ENCODE measurements around the gene RAVER1. TPM values are rescaled to one million over a fixed set of nuclear protein-coding genes. Genes with fewer than 3 reads are reported as not detected.

RAVER1 gene
- total and polyA plus RNA-seq, 2 of the 13 experiments (the other 11 are each of a cell fraction or from before 2014, with no cell fraction given), result 3.6 to 7.9 TPM

DNA sequence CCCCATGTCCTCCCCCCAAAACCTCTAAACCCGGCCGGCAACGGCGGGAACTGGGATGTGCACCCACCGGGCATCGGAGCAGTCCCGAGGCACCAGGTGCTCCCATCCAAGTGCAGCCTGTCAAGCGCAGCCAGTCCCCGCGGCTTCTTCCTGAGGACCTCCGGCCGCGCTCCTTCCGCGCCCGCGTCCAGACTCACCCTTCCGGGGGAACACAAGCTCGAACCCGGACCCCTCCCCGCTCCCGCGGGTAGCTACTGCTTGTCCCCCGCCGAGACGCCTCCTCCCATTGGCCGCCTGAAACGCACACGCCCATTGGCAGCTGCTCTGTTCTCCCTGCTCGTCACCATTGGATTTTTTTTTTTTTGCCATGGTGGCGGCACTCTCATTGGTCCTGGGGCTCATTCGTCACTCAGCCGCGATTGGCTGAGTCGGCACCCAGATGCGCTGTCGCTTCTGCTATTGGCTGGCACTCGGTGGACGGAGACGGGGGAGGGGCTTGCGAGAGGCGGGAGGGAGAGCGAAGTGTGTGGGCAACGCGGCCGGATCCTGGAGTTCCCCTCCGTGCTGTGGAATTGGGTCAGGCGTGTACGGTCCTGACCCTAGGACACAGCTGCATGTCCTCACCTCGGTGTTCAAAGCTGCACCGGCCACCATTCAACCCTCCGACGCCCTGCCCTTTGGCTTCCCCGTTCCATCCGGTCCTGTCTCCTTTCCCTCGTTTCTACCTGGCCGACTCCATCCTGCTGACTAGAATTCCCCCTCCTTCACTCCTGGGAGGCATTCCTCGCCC, 47.2 kb upstream of the RAVER1 start, which contains the start of gene TYK2 (continued):
- no peak for TF ChIP-seq KDM1A (CRISPR knock-in tag; IDR thresholded peaks at IDR 0.05)
- TF ChIP-seq KLF16 (CRISPR knock-in tag; IDR thresholded peaks at IDR 0.05), result peak in 1 of 2 experiments; percentile 48; a peak in 1 of 4 replicates
- TF ChIP-seq POLR2G (IDR thresholded peaks at IDR 0.05; ENCODE audit: low read depth, low read length), result peak; percentile 93
- no peak for TF ChIP-seq NR3C1 (CRISPR knock-in tag; IDR thresholded peaks at IDR 0.05)
- no peak for TF ChIP-seq ZNF101 (CRISPR knock-in tag; IDR thresholded peaks at IDR 0.05; ENCODE audit: borderline replicate concordance, low read depth)
- TF ChIP-seq EEA1 (CRISPR knock-in tag; IDR thresholded peaks at IDR 0.05; ENCODE audit: borderline replicate concordance), result no peak
- TF ChIP-seq HOXA3 (CRISPR knock-in tag; IDR thresholded peaks at IDR 0.05), result peak; percentile 46; the same call in 1 of the 2 replicates
- TF ChIP-seq ESRRA (CRISPR knock-in tag; IDR thresholded peaks at IDR 0.05; ENCODE audit: low read depth), result no peak
- TF ChIP-seq EZH2 (conservative IDR thresholded peaks at IDR 0.05; ENCODE audit: low read depth, low read length), result no peak
- TF ChIP-seq IKZF1 (IDR thresholded peaks at IDR 0.05), result no peak
- 0 out of 2 replicates have a peak, but pooled peaks have one; percentile 83 for TF ChIP-seq ZNF264 (CRISPR knock-in tag; IDR thresholded peaks at IDR 0.05)
- peak; percentile 69; the same call in 1 of the 2 replicates for TF ChIP-seq DMAP1 (CRISPR knock-in tag; IDR thresholded peaks at IDR 0.05)
- TF ChIP-seq ZNF543 (CRISPR knock-in tag; IDR thresholded peaks at IDR 0.05), result no peak
- no peak for TF ChIP-seq BHLHE40 (IDR thresholded peaks at IDR 0.05; ENCODE audit: low read length)
- TF ChIP-seq USF2 (IDR thresholded peaks at IDR 0.05; ENCODE audit: low read depth, low read length), result no peak
- TF ChIP-seq USF2 (CRISPR knock-in tag; IDR thresholded peaks at IDR 0.05; ENCODE audit: borderline replicate concordance), result peak; percentile 37; the same call in 1 of the 2 replicates
- no peak for TF ChIP-seq FLYWCH1 (CRISPR knock-in tag; IDR thresholded peaks at IDR 0.05)
- TF ChIP-seq ZNF777 (CRISPR knock-in tag; IDR thresholded peaks at IDR 0.05), result peak; percentile 36; the same call in 1 of the 2 replicates
- TF ChIP-seq, protein P1, sequence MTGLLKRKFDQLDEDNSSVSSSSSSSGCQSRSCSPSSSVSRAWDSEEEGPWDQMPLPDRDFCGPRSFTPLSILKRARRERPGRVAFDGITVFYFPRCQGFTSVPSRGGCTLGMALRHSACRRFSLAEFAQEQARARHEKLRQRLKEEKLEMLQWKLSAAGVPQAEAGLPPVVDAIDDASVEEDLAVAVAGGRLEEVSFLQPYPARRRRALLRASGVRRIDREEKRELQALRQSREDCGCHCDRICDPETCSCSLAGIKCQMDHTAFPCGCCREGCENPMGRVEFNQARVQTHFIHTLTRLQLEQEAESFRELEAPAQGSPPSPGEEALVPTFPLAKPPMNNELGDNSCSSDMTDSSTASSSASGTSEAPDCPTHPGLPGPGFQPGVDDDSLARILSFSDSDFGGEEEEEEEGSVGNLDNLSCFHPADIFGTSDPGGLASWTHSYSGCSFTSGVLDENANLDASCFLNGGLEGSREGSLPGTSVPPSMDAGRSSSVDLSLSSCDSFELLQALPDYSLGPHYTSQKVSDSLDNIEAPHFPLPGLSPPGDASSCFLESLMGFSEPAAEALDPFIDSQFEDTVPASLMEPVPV (CRISPR knock-in tag; IDR thresholded peaks at IDR 0.05), result 0 out of 2 replicates have a peak, but pooled peaks have one; percentile 19
- TF ChIP-seq WIZ (CRISPR knock-in tag; IDR thresholded peaks at IDR 0.05), result no peak; the same call in 1 of the 2 replicates
- no peak for TF ChIP-seq KLF13 (CRISPR knock-in tag; IDR thresholded peaks at IDR 0.05)
- no peak for TF ChIP-seq FOXK2 (IDR thresholded peaks at IDR 0.05)
- TF ChIP-seq PHF5A (CRISPR knock-in tag; IDR thresholded peaks at IDR 0.05; ENCODE audit: low read depth, unreplicated experiment), result no peak
- TF ChIP-seq ZNF737 (CRISPR knock-in tag; IDR thresholded peaks at IDR 0.05; ENCODE audit: borderline replicate concordance), result no peak
- TF ChIP-seq ZNF143 (CRISPR knock-in tag; IDR thresholded peaks at IDR 0.05), result no peak
- no peak; the same call in 1 of the 2 replicates for TF ChIP-seq ZNF317 (CRISPR knock-in tag; IDR thresholded peaks at IDR 0.05)
- no peak for TF ChIP-seq TRIM24 (CRISPR knock-in tag; IDR thresholded peaks at IDR 0.05)

All from HepG2 (cell line).